WTC11 (cell line): ENCODE results near the gene PPM1N. TPM values are rescaled to one million over a fixed set of nuclear protein-coding genes. Genes with fewer than 3 reads are reported as not detected.

ENCODE experiments used
- ATAC-seq: fragments of 200-7000 bp; cut with Tn5 transposase; 2 replicates; pipeline ENCODE4 v1.10.0; 2021; ENCODE audit warnings: mild to moderate bottlenecking, moderate library complexity
- CTCF ChIA-PET: fragments of 300-600 bp; sonication (Branson Sonifier 250); formaldehyde crosslinking; loops from one replicate; lab custom pipeline; 2021; ENCODE audit warnings: antibody characterized with exemption; lab: Charles Lee
- POLR2A ChIA-PET: fragments of 350-600 bp; sonication (Branson Sonifier 250); formaldehyde crosslinking; loops from one replicate; lab custom pipeline; 2021; ENCODE audit warnings: antibody characterized with exemption; lab: Charles Lee
- DNase-seq: peaks from one replicate; pipeline ENCODE4 v3.0.0; 2021; ENCODE audit warnings: low spot score
- H3K27ac Mint-ChIP-seq: 2 replicates; pipeline ENCODE4 v1.8.0; 2021; ENCODE audit warnings: mixed read lengths
- H3K27me3 Mint-ChIP-seq: 2 replicates; pipeline ENCODE4 v1.8.0; 2021; ENCODE audit warnings: low read depth, mild to moderate bottlenecking, moderate library complexity, mixed read lengths
- H3K36me3 Mint-ChIP-seq: 2 replicates; pipeline ENCODE4 v1.8.0; 2021; ENCODE audit warnings: mixed read lengths
- H3K4me1 Mint-ChIP-seq: 2 replicates; pipeline ENCODE4 v1.8.0; 2022; ENCODE audit warnings: mixed read lengths
- H3K4me3 Mint-ChIP-seq: 2 replicates; pipeline ENCODE4 v1.8.0; 2021; ENCODE audit warnings: mild to moderate bottlenecking, moderate library complexity, mixed read lengths
- H3K9me3 Mint-ChIP-seq: 2 replicates; pipeline ENCODE4 v1.8.0; 2021; ENCODE audit warnings: mixed read lengths
- ETV6 ChIP-seq: sonication (generic); formaldehyde crosslinking; IDR thresholded peaks from 2 replicates; pipeline ENCODE4 v1.8.1; 2022; ENCODE audit warnings: mild to moderate bottlenecking, missing genetic modification reagents
- FOXK1 ChIP-seq: sonication (generic); formaldehyde crosslinking; IDR thresholded peaks from 2 replicates; pipeline ENCODE4 v1.8.0; 2022; ENCODE audit warnings: mild to moderate bottlenecking, moderate library complexity, missing genetic modification reagents
- FOXP4 ChIP-seq: sonication (generic); formaldehyde crosslinking; IDR thresholded peaks from 2 replicates; pipeline ENCODE4 v1.8.0; 2022; ENCODE audit warnings: mild to moderate bottlenecking, missing genetic modification reagents
- GTF2I ChIP-seq: fragments of 250-450 bp; sonication (Bioruptor Pico); conservative IDR thresholded peaks from 2 replicates; pipeline ENCODE4 v1.4.0; 2021; ENCODE audit warnings: mild to moderate bottlenecking
- JUN ChIP-seq: sonication (generic); formaldehyde crosslinking; IDR thresholded peaks from 2 replicates; pipeline ENCODE4 v1.8.0; 2023; ENCODE audit warnings: mild to moderate bottlenecking, missing genetic modification reagents
- MLX ChIP-seq: sonication (generic); formaldehyde crosslinking; IDR thresholded peaks from 2 replicates; pipeline ENCODE4 v1.8.1; 2023; ENCODE audit warnings: mild to moderate bottlenecking, missing genetic modification reagents, moderate library complexity
- MYBL2 ChIP-seq: sonication (generic); formaldehyde crosslinking; IDR thresholded peaks from 2 replicates; pipeline ENCODE4 v1.8.1; 2023; ENCODE audit warnings: mild to moderate bottlenecking, moderate library complexity, missing genetic modification reagents
- NFATC4 ChIP-seq: fragments of 250-450 bp; sonication (Bioruptor Pico); IDR thresholded peaks from 2 replicates; pipeline ENCODE4 v1.9.0; 2021; ENCODE audit warnings: mild to moderate bottlenecking
- TP53 ChIP-seq: sonication (generic); formaldehyde crosslinking; IDR thresholded peaks from 2 replicates; pipeline ENCODE4 v1.8.1; 2023; ENCODE audit warnings: mild to moderate bottlenecking, missing genetic modification reagents
- ZNF121 ChIP-seq: sonication (generic); formaldehyde crosslinking; IDR thresholded peaks from 2 replicates; pipeline ENCODE4 v1.8.0; 2023; ENCODE audit warnings: missing genetic modification reagents
- ZNF281 ChIP-seq: sonication (generic); formaldehyde crosslinking; IDR thresholded peaks from 2 replicates; pipeline ENCODE4 v1.8.0; 2023; ENCODE audit warnings: mild to moderate bottlenecking, missing genetic modification reagents
- ZNF396 ChIP-seq: fragments of 250-450 bp; sonication (Bioruptor Pico); IDR thresholded peaks from 2 replicates; pipeline ENCODE4 v1.8.0; 2021; ENCODE audit warnings: mild to moderate bottlenecking, moderate library complexity, borderline replicate concordance
- ZNF512 ChIP-seq: sonication (generic); formaldehyde crosslinking; IDR thresholded peaks from 2 replicates; pipeline ENCODE4 v1.8.1; 2022; ENCODE audit warnings: missing genetic modification reagents, borderline replicate concordance
- total RNA-seq: library from RNA; stranded (reverse); gene quantifications from 3 replicates; pipeline ENCODE4 v1.2.3, GENCODE V29; 2021
- TF ChIP-seq, protein P1 (sequence below): sonication (generic); formaldehyde crosslinking; IDR thresholded peaks from 2 replicates; pipeline ENCODE4 v1.8.1; 2022; ENCODE audit warnings: low read depth, mild to moderate bottlenecking, moderate library complexity, missing genetic modification reagents, borderline replicate concordance
- TF ChIP-seq, protein P2 (sequence below): sonication (generic); formaldehyde crosslinking; IDR thresholded peaks from 2 replicates; pipeline ENCODE4 v1.8.0; 2023; ENCODE audit warnings: missing genetic modification reagents
- TF ChIP-seq, protein P3 (sequence below): fragments of 250-450 bp; sonication (Bioruptor Pico); IDR thresholded peaks from 2 replicates; pipeline ENCODE4 v1.9.0; 2021; ENCODE audit warnings: mild to moderate bottlenecking
- TF ChIP-seq, protein P4 (sequence below): sonication (generic); formaldehyde crosslinking; IDR thresholded peaks from 2 replicates; pipeline ENCODE4 v1.8.0; 2022; ENCODE audit warnings: mild to moderate bottlenecking, missing genetic modification reagents

PPM1N gene
- total RNA-seq, 1 experiment from 2014 or later = 10.3 TPM

GRCh38 chr19:45489216-45489855, 8.9 kb upstream of the PPM1N start (continued):
- TF ChIP-seq ZNF512 (no peak), FOXK1 (CRISPR knock-in tag) (no peak), ZNF396 (CRISPR knock-in tag) (no peak), MLX (CRISPR knock-in tag) (no peak), JUN (no peak), NFATC4 (CRISPR knock-in tag) (no peak), MYBL2 (no peak)
- TF ChIP-seq, protein P1, sequence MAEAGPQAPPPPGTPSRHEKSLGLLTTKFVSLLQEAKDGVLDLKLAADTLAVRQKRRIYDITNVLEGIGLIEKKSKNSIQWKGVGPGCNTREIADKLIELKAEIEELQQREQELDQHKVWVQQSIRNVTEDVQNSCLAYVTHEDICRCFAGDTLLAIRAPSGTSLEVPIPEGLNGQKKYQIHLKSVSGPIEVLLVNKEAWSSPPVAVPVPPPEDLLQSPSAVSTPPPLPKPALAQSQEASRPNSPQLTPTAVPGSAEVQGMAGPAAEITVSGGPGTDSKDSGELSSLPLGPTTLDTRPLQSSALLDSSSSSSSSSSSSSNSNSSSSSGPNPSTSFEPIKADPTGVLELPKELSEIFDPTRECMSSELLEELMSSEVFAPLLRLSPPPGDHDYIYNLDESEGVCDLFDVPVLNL (CRISPR knock-in tag) = no peak
- TF ChIP-seq, protein P2, sequence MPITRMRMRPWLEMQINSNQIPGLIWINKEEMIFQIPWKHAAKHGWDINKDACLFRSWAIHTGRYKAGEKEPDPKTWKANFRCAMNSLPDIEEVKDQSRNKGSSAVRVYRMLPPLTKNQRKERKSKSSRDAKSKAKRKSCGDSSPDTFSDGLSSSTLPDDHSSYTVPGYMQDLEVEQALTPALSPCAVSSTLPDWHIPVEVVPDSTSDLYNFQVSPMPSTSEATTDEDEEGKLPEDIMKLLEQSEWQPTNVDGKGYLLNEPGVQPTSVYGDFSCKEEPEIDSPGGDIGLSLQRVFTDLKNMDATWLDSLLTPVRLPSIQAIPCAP (CRISPR knock-in tag) = no peak

- ChIA-PET POLR2A (interaction anchor here (0.6 kb wide), 1 partner anchor 11 kb away, joined by 4 read pairs; no protein-coding TSS in a partner anchor), CTCF (interaction anchor here (0.7 to 1.5 kb wide), 6 partner anchors 13 to 149 kb away, joined by 3 to 7 read pairs (median 4); no protein-coding TSS in a partner anchor)
- peaks cover 3% of the 10 kb centered on the region; the same call in 1 of the 2 replicates for H3K36me3 Mint-ChIP-seq
- TF ChIP-seq ZNF121 (peak; percentile 96), GTF2I (CRISPR knock-in tag) (peak; percentile 66; the same call in 1 of the 2 replicates), ZNF512 (no peak)
- TF ChIP-seq, all 79 proteins: peak for 2
- no peaks in the 10 kb centered on the region for H3K9me3 Mint-ChIP-seq
- peak overlapping the region; percentile 81 for H3K4me3 Mint-ChIP-seq
- peaks cover 15% of the 10 kb centered on the region for H3K27me3 Mint-ChIP-seq
- ATAC-seq (no peak), DNase-seq (no peak)
- 0 out of 2 replicates have a peak overlapping the region, but pooled peaks have one; percentile 46 for H3K27ac Mint-ChIP-seq
- H3K4me1 Mint-ChIP-seq = peaks cover 20% of the 10 kb centered on the region
Observed at GRCh38 chr19:45492137-45492626, 6.1 kb upstream of the PPM1N start.

- peaks cover 24% of the 10 kb centered on the region for H3K4me1 Mint-ChIP-seq
- H3K36me3 Mint-ChIP-seq = peaks cover 3% of the 10 kb centered on the region; the same call in 1 of the 2 replicates
- peak overlapping the region; percentile 81 for H3K4me3 Mint-ChIP-seq
- ChIA-PET CTCF (interaction anchor here (0.7 to 9.1 kb wide), 7 partner anchors 7 to 149 kb away, joined by 3 to 145 read pairs (median 4); no protein-coding TSS in a partner anchor), POLR2A (interaction anchor here (0.6 kb wide), 1 partner anchor 11 kb away, joined by 4 read pairs; no protein-coding TSS in a partner anchor)
- H3K27me3 Mint-ChIP-seq = peaks cover 21% of the 10 kb centered on the region
- ATAC-seq (peak; percentile 65), DNase-seq (peak; percentile 88)
- no peaks in the 10 kb centered on the region for H3K9me3 Mint-ChIP-seq
- H3K27ac Mint-ChIP-seq = peak overlapping the region; percentile 88
- TF ChIP-seq MYBL2 (no peak), ETV6 (CRISPR knock-in tag) (peak; percentile 80), FOXK1 (CRISPR knock-in tag) (peak; percentile 37; the same call in 1 of the 2 replicates), FOXP4 (peak; percentile 48; the same call in 1 of the 2 replicates), TP53 (CRISPR knock-in tag) (no peak), ZNF281 (CRISPR knock-in tag) (peak; percentile 97)
- TF ChIP-seq, protein P3, sequence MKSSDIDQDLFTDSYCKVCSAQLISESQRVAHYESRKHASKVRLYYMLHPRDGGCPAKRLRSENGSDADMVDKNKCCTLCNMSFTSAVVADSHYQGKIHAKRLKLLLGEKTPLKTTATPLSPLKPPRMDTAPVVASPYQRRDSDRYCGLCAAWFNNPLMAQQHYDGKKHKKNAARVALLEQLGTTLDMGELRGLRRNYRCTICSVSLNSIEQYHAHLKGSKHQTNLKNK (CRISPR knock-in tag) = no peak
- TF ChIP-seq, protein P4, sequence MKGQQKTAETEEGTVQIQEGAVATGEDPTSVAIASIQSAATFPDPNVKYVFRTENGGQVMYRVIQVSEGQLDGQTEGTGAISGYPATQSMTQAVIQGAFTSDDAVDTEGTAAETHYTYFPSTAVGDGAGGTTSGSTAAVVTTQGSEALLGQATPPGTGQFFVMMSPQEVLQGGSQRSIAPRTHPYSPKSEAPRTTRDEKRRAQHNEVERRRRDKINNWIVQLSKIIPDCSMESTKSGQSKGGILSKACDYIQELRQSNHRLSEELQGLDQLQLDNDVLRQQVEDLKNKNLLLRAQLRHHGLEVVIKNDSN (CRISPR knock-in tag) = 0 out of 2 replicates have a peak, but pooled peaks have one; percentile 14
Observed at GRCh38 chr19:45492627-45493470, 5.4 kb upstream of the PPM1N start.
